Hepatocyte (in vitro differentiated cells): ENCODE data around the gene SPATA6L. TPM values are rescaled to one million over a fixed set of nuclear protein-coding genes. Genes with fewer than 3 reads are reported as not detected.

Source experiments
- DNase-seq: peaks from one replicate; pipeline ENCODE4 v3.0.0-alpha.2; 2016; ENCODE audit warnings: low spot score
- H2AFZ ChIP-seq: fragments of 200-600 bp; sonication (generic); 2 replicates; pipeline ENCODE4 v1.6.0; 2016; ENCODE audit warnings: antibody characterized with exemption, mild to moderate bottlenecking
- H3K27ac ChIP-seq: fragments of 200-600 bp; sonication (generic); 2 replicates; pipeline ENCODE4 v1.5.1; 2016; ENCODE audit warnings: mild to moderate bottlenecking
- H3K27me3 ChIP-seq: fragments of 200-600 bp; sonication (generic); 2 replicates; pipeline ENCODE4 v1.6.1; 2016
- H3K36me3 ChIP-seq: fragments of 200-600 bp; sonication (generic); replicated peaks from 2 replicates; pipeline ENCODE4 v1.5.1; 2016; ENCODE audit warnings: low read depth; ENCODE audit not compliant: insufficient read depth
- H3K4me1 ChIP-seq: fragments of 200-600 bp; sonication (generic); 2 replicates; pipeline ENCODE4 v1.5.1; 2016; ENCODE audit warnings: mild to moderate bottlenecking, moderate library complexity; ENCODE audit not compliant: insufficient read depth
- H3K4me2 ChIP-seq: fragments of 200-600 bp; sonication (generic); 2 replicates; pipeline ENCODE4 v1.6.0; 2016
- H3K4me3 ChIP-seq: fragments of 200-600 bp; sonication (generic); 2 replicates; pipeline ENCODE4 v1.5.1; 2016; ENCODE audit warnings: mild to moderate bottlenecking
- H3K79me2 ChIP-seq: fragments of 200-600 bp; sonication (generic); 2 replicates; pipeline ENCODE4 v1.6.0; 2017; ENCODE audit warnings: mild to moderate bottlenecking
- H3K9me2 ChIP-seq: fragments of 200-600 bp; sonication (generic); replicated peaks from 2 replicates; pipeline ENCODE4 v1.6.0; 2017; ENCODE audit warnings: mild to moderate bottlenecking; ENCODE audit not compliant: insufficient read depth
- H3K9me3 ChIP-seq: fragments of 200-600 bp; sonication (generic); 2 replicates; pipeline ENCODE4 v1.5.1; 2016; ENCODE audit warnings: low read depth, mild to moderate bottlenecking
- H4K20me1 ChIP-seq: fragments of 200-600 bp; sonication (generic); 2 replicates; pipeline ENCODE4 v1.6.0; 2016; ENCODE audit warnings: mild to moderate bottlenecking; ENCODE audit not compliant: insufficient read depth, poor library complexity, severe bottlenecking
- EZH2 ChIP-seq: fragments of 200-600 bp; sonication (generic); IDR thresholded peaks from 2 replicates; pipeline ENCODE4 v1.6.1; 2016; ENCODE audit warnings: antibody characterized with exemption, mild to moderate bottlenecking, borderline replicate concordance
- EZH2phosphoT487 ChIP-seq: fragments of 200-600 bp; sonication (generic); IDR thresholded peaks from one replicate; pipeline ENCODE4 v1.6.1; 2018; ENCODE audit warnings: antibody characterized with exemption, mild to moderate bottlenecking, low read depth, moderate library complexity; ENCODE audit not compliant: unreplicated experiment, severe bottlenecking
- WGBS: methylation state at CpG from one replicate; pipeline ENCODE4 v1.1.6; 2016; ENCODE audit warnings: low lambda C conversion rate; ENCODE audit errors: missing lambda C conversion rate; 5-methylcytosine and 5-hydroxymethylcytosine counted together
- polyA plus RNA-seq: library from polyadenylated mRNA; unstranded; fragments of >200 nt; fragmentation: Nextera tagmentation; extraction: Ambion mirVana; gene quantifications from 2 replicates; pipeline ENCODE4 v1.2.1, GENCODE V29; 2016
- total RNA-seq: library from RNA; depleted of rRNA; stranded (reverse); fragments of >200 nt; gene quantifications from 2 replicates; pipeline ENCODE4 v1.2.3, GENCODE V29; 2014
- TF ChIP-seq, protein P1 (sequence below): fragments of 200-600 bp; sonication (generic); IDR thresholded peaks from 2 replicates; pipeline ENCODE4 v1.5.1; 2016; ENCODE audit warnings: antibody characterized with exemption, mild to moderate bottlenecking; ENCODE audit not compliant: poor library complexity

The SPATA6L gene
- total and polyA plus RNA-seq, 2 experiments from 2014 or later = 2.0 to 2.5 TPM

DNA sequence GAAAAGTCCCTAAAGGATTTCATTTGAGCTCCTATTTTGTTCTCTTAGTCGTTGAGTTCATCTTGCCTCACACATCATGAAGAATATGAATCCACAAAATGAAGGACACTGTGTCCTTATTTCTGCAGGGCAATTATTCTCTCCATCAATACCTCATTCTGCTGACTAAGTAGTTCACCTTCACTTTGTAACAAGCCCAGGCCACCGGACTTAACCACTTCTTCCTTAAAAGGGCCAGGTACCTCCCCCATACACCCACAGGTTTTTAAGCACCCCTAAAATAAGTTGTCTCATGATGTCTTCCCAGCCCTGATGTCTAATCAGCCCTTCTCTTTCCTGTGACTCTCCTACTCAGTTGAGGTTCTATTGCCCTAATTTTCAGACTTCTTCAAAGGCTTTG is 71.3 kb downstream of the SPATA6L start:
- DNase-seq = no peak
- H3K27me3 ChIP-seq = no peaks in the 10 kb centered on the region
- no peaks in the 10 kb centered on the region for H4K20me1 ChIP-seq
- no peak overlapping the region for H3K4me2 ChIP-seq
- no peaks in the 10 kb centered on the region for H3K36me3 ChIP-seq
- H3K27ac ChIP-seq = peak overlapping the region; percentile 1
- WGBS = 69% methylated on average over 2 of the region's 2 CpGs
- H3K4me1 ChIP-seq = peaks cover 10% of the 10 kb centered on the region
- no peaks in the 10 kb centered on the region for H3K79me2 ChIP-seq
- no peak overlapping the region for H3K4me3 ChIP-seq
- no peak overlapping the region for H2AFZ ChIP-seq
- TF ChIP-seq, protein P1, sequence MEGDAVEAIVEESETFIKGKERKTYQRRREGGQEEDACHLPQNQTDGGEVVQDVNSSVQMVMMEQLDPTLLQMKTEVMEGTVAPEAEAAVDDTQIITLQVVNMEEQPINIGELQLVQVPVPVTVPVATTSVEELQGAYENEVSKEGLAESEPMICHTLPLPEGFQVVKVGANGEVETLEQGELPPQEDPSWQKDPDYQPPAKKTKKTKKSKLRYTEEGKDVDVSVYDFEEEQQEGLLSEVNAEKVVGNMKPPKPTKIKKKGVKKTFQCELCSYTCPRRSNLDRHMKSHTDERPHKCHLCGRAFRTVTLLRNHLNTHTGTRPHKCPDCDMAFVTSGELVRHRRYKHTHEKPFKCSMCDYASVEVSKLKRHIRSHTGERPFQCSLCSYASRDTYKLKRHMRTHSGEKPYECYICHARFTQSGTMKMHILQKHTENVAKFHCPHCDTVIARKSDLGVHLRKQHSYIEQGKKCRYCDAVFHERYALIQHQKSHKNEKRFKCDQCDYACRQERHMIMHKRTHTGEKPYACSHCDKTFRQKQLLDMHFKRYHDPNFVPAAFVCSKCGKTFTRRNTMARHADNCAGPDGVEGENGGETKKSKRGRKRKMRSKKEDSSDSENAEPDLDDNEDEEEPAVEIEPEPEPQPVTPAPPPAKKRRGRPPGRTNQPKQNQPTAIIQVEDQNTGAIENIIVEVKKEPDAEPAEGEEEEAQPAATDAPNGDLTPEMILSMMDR = no peak
- no peak for TF ChIP-seq EZH2
- no peak for TF ChIP-seq EZH2phosphoT487
- H3K9me3 ChIP-seq = no peaks in the 10 kb centered on the region
- no peaks in the 10 kb centered on the region for H3K9me2 ChIP-seq

DNA sequence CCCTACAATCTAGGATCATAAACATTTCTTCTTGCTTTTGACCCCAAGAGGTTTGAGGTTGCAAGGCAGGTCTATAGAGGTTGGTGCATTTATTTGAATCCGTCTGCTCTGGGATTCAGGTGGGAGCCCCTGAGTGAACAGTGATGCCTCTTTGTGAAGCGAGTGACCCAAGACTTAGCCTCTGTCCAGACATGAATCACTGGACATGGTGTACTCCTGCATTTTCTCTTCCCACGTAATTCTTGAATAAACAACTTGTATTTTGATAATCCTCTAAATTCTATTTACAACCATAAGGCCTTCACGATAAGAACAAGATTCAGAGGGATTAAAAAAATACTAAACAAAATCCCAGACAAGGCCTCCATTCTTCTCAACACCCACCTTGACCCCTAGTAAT is 71.7 kb downstream of the SPATA6L start:
- H3K4me3 ChIP-seq = no peak overlapping the region
- H3K9me3 ChIP-seq = no peaks in the 10 kb centered on the region
- no peak for DNase-seq
- no peaks in the 10 kb centered on the region for H3K9me2 ChIP-seq
- WGBS = 69% methylated on average over 4 of the region's 4 CpGs
- no peak overlapping the region for H3K4me2 ChIP-seq
- no peaks in the 10 kb centered on the region for H3K79me2 ChIP-seq
- H3K36me3 ChIP-seq = no peaks in the 10 kb centered on the region
- no peak overlapping the region for H2AFZ ChIP-seq
- H3K27me3 ChIP-seq = no peaks in the 10 kb centered on the region
- H4K20me1 ChIP-seq = no peaks in the 10 kb centered on the region
- H3K27ac ChIP-seq = peak overlapping the region; percentile 29
- H3K4me1 ChIP-seq = peaks cover 10% of the 10 kb centered on the region
- TF ChIP-seq EZH2 (no peak), EZH2phosphoT487 (no peak)
- TF ChIP-seq, protein P1 = no peak

DNA sequence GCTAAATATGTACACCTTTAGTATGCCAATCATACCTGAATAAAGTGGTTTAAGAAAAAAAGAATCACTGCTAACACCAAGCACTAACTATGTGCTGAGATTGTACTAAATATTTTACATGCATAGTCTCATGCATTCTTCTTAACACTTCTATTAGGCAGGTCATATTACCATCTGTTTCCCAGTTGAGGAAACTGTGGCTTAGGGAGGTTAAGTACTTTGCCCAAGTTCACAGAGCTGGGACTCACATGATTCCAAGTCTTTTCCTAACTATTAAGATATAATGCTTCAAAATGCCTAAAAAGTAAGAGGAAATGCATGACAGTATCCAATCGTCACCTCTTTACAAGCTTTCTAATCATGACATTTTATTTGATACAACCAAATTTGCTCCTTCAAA is 73.4 kb downstream of the SPATA6L start:
- Histone ChIP-seq H3K27me3 (no peaks in the 10 kb centered on the region), H4K20me1 (no peaks in the 10 kb centered on the region), H3K9me2 (no peaks in the 10 kb centered on the region), H3K36me3 (no peaks in the 10 kb centered on the region), H3K79me2 (no peaks in the 10 kb centered on the region), H3K4me2 (no peak overlapping the region), H3K4me3 (no peak overlapping the region), H3K9me3 (no peaks in the 10 kb centered on the region), H3K27ac (no peak overlapping the region), H2AFZ (no peak overlapping the region), H3K4me1 (peaks cover 10% of the 10 kb centered on the region)
- WGBS = 95% methylated on average over 1 of the region's 1 CpG
- no peak for DNase-seq
- TF ChIP-seq, protein P1 = no peak
- TF ChIP-seq EZH2 (no peak), EZH2phosphoT487 (no peak)

DNA sequence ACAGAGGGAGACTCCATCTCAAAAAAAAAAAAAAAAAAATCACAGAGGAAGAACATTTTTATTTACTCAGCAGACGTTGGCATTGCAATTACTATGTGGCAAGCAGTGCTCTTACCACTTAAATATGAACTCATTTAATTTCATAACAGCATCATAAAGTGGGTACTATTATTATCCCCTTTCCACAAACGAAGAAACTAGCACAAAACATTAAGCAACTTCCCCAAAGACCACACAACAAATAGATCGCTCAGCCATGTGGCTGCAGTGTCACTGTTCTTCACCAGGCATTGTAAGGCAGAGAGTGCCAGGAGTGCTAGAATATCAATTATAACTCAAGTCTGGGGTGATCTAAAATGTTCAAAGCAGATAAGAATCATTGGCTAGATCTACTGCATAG is 74.0 kb downstream of the SPATA6L start:
- 87% methylated on average over 3 of the region's 3 CpGs for WGBS
- H3K9me2 ChIP-seq = no peaks in the 10 kb centered on the region
- no peak overlapping the region for H3K27ac ChIP-seq
- DNase-seq = no peak
- H3K4me1 ChIP-seq = peaks cover 10% of the 10 kb centered on the region
- H3K79me2 ChIP-seq = no peaks in the 10 kb centered on the region
- no peaks in the 10 kb centered on the region for H3K36me3 ChIP-seq
- H4K20me1 ChIP-seq = no peaks in the 10 kb centered on the region
- H3K4me3 ChIP-seq = no peak overlapping the region
- no peak overlapping the region for H3K4me2 ChIP-seq
- TF ChIP-seq, protein P1 = no peak
- TF ChIP-seq EZH2 (no peak), EZH2phosphoT487 (no peak)
- no peak overlapping the region for H2AFZ ChIP-seq
- no peaks in the 10 kb centered on the region for H3K9me3 ChIP-seq
- no peaks in the 10 kb centered on the region for H3K27me3 ChIP-seq
